Chondrocyte (in vitro differentiated cells): ENCODE data around the gene POLR2E. TPM values are rescaled to one million over a fixed set of nuclear protein-coding genes. Genes with fewer than 3 reads are reported as not detected.

Experiments
- DNase-seq: peaks from one replicate; pipeline ENCODE4 v3.0.0; 2021; ENCODE audit warnings: mixed read lengths, low spot score
- H3K27ac Mint-ChIP-seq: one replicate; pipeline ENCODE4 v1.8.0; 2021; ENCODE audit warnings: mild to moderate bottlenecking, moderate library complexity, mixed read lengths; ENCODE audit not compliant: unreplicated experiment
- H3K27me3 Mint-ChIP-seq: 2 replicates; pipeline ENCODE4 v1.8.0; 2021; ENCODE audit warnings: low read depth, mixed read lengths
- H3K36me3 Mint-ChIP-seq: 2 replicates; pipeline ENCODE4 v1.8.0; 2021; ENCODE audit warnings: low read depth, mixed read lengths
- H3K4me1 Mint-ChIP-seq: 2 replicates; pipeline ENCODE4 v1.8.0; 2021; ENCODE audit warnings: low read depth, mild to moderate bottlenecking, mixed read lengths
- H3K4me3 Mint-ChIP-seq: one replicate; pipeline ENCODE4 v1.8.0; 2021; ENCODE audit warnings: mild to moderate bottlenecking, moderate library complexity, mixed read lengths; ENCODE audit not compliant: unreplicated experiment
- H3K9me3 Mint-ChIP-seq: 2 replicates; pipeline ENCODE4 v1.8.0; 2021; ENCODE audit warnings: low read depth, mixed read lengths
- CTCF ChIP-seq: fragments of 200-600 bp; sonication (generic); IDR thresholded peaks from 2 replicates; pipeline ENCODE4 v1.5.0; 2021; ENCODE audit warnings: antibody characterized with exemption, mild to moderate bottlenecking, moderate library complexity
- total RNA-seq: library from RNA; stranded (reverse); gene quantifications from 3 replicates; pipeline ENCODE4 v1.2.1, GENCODE V29; 2021

POLR2E gene
- total RNA-seq, 1 donor from 2014 or later = 119 TPM

DNA sequence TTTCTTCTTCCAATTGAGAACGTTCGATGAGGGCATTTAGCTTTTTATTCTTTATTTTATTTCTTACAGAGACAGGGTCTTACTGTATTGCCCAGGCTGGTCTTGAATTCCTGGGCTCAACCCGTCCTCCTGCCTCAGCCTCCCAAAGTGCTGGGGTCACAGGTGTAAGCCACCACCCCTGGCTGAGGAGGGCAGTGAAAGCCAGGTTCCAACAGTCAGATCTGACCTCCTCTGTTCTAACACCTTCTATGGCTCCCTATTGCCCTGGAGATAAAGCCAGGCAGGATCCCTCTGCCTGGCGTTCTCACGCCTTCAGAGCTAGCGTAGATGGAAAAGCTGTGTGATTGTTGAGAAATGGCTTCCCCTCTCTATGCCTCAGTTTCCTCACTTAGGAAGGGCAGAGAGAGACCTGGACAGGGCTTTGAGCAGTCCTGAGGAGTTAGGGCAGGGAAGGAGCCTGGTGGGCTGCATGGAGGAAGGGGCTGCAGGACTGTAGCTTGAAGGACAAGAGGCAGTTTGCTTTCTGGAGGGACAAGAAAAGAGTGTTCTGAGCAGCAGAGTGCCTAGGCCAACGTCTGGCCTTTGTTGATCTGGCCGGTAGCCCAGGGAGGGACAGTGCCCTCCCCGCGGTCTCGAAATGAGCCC is 22.7 kb downstream of the POLR2E start:
- no peak for DNase-seq
- Mint-ChIP-seq H3K9me3 (no peaks in the 10 kb centered on the region), H3K4me1 (peaks cover 5% of the 10 kb centered on the region), H3K4me3 (no peak overlapping the region), H3K27ac (no peak overlapping the region), H3K36me3 (no peaks in the 10 kb centered on the region), H3K27me3 (peaks cover 20% of the 10 kb centered on the region)
- no peak for TF ChIP-seq CTCF

DNA sequence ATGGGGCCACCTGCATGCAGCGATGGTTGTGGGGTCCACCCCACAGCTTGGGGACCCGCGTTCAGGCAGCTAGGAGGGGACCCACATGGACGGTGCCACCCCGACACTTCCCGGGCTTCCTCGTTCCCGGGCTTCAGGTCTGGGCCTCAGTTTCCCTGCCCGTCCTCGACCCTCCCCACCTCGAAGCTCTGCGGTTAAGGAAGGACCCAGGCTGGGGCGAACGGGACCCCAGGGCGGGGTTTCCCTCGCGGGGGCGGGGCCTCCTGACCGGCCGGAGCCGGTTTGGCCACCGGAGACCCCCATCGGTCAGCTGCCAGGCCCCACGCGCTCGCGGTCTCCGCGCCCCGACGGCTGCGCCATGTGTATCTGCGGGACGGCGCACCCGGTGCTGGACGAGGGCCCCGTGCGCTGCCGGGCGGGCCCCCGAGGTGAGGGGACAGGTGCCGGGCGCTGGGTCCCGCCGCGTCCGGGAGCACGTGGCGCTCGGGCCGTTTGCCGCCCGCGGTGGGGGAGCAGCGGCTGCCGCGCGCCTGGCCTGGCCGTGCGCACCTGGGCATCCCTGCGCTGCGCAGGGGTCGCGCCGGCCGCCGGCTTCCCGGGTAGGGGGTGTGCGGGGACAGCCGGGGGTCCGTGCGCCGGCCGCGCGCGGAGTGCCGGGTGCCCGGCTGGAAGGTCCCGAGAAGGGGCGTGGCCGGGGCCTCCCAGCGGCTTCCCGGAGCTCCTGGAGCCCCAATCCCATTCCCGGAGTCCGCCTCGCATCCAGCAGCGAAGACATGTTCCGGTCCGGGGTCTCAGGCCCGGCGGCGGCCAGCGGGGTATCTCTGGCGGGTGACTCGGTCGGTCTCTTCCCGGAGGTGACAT is 24.0 kb downstream of the POLR2E start:
- Mint-ChIP-seq H3K27ac (no peak overlapping the region), H3K4me1 (peaks cover 5% of the 10 kb centered on the region), H3K9me3 (no peaks in the 10 kb centered on the region), H3K36me3 (no peaks in the 10 kb centered on the region), H3K27me3 (peaks cover 22% of the 10 kb centered on the region), H3K4me3 (no peak overlapping the region)
- TF ChIP-seq CTCF = peak; percentile 35
- no peak for DNase-seq

GRCh38 chr19:1070576-1070930 is 24.6 kb downstream of the POLR2E start:
- no peak for DNase-seq
- Mint-ChIP-seq H3K27me3 (peaks cover 22% of the 10 kb centered on the region), H3K4me3 (no peak overlapping the region), H3K27ac (no peak overlapping the region), H3K36me3 (no peaks in the 10 kb centered on the region), H3K9me3 (no peaks in the 10 kb centered on the region), H3K4me1 (peaks cover 5% of the 10 kb centered on the region)
- peak; percentile 59 for TF ChIP-seq CTCF

- TF ChIP-seq CTCF = no peak
- no peak overlapping the region for H3K27ac Mint-ChIP-seq
These were observed 26.0 kb downstream of the POLR2E start for GRCh38 chr19:1069009-1069779.

More at GRCh38 chr19:1069009-1069779, 26.0 kb downstream of the POLR2E start:
- Mint-ChIP-seq H3K4me1 (peaks cover 8% of the 10 kb centered on the region), H3K36me3 (no peaks in the 10 kb centered on the region), H3K4me3 (no peak overlapping the region), H3K27me3 (peaks cover 22% of the 10 kb centered on the region), H3K9me3 (no peaks in the 10 kb centered on the region)
- DNase-seq = no peak
